Measurements from ENCODE around the gene UBE2Q2.
"Not testable (repeated sequence)": the region's sequence is repeated elsewhere in the genome, so short reads cannot be mapped to it uniquely, and the experiment has no call there.

Gene UBE2Q2

DNA sequence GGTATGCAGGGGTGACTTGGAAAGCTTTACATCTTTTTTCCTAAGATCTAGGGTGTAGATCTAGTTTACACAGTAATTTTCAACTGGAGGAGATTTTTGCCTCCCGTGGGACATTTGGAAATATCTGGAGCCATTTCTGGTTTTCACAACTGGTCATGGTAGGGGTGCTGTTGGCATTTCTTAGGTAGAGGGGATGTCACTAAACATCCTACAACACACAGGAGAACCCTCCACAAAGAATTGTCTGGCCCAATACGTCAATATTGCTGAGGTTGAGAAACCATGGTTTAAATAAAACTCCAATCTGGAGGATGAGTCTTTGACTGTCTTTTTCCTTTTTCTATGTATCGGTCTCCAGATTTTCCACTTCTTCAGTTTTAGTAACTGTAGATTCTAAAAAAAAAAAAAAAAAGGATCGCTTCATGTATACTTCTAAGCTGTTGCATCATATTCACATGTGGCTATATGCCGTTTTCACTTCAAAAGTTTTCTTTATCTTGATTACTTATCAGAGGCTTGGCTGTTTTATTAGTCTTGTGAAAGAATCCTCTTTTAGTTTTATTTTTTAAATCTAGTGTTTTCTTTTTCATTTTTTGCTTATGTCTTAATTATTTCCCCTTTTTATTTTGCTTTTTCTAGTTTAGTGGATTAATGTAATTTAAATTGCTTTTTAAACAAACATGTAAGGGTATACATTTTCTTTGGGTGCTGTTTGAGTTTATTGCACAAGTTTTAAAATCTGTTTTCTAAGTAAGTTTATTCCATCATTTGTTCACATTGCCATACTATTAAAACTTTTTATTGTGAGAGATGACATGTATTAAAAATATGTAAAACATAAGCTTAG lies 21.2 kb downstream of the UBE2Q2 start:
- no peak for DNase-seq (ENCODE audit: low spot score)
- H3K27ac ChIP-seq = no peak overlapping the region
- TF ChIP-seq, protein P1, sequence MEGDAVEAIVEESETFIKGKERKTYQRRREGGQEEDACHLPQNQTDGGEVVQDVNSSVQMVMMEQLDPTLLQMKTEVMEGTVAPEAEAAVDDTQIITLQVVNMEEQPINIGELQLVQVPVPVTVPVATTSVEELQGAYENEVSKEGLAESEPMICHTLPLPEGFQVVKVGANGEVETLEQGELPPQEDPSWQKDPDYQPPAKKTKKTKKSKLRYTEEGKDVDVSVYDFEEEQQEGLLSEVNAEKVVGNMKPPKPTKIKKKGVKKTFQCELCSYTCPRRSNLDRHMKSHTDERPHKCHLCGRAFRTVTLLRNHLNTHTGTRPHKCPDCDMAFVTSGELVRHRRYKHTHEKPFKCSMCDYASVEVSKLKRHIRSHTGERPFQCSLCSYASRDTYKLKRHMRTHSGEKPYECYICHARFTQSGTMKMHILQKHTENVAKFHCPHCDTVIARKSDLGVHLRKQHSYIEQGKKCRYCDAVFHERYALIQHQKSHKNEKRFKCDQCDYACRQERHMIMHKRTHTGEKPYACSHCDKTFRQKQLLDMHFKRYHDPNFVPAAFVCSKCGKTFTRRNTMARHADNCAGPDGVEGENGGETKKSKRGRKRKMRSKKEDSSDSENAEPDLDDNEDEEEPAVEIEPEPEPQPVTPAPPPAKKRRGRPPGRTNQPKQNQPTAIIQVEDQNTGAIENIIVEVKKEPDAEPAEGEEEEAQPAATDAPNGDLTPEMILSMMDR (conservative IDR thresholded peaks at IDR 0.05; ENCODE audit: low read depth) = no peak
- CTCF ChIA-PET = interaction anchor here (0.6 kb wide), 2 partner anchors 9 to 44 kb away, joined by 3 read pairs; no protein-coding TSS in a partner anchor
- POLR2A ChIA-PET (ENCODE audit: low non-redundant PET) = no interaction called here

DNA sequence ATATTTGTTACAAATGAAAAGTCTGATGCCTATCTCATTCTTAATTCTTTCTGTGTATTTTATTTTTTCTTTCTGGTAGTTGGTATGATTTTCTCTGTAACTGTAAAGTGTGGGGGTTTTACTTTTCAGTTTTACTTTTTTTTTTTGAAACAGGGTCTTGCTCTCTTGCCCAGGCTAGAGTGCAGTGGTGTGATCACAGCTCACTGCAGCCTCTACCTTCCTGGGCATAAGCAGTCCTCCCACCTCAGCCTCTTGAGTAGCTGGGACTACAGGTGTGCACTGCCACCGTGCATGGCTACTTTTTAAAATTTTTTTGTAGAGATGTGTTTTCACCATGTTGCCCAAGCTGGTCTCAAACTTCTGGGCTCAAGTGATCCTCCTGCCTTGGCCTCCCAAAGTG lies 22.8 kb downstream of the UBE2Q2 start:
- DNase-seq (ENCODE audit: low spot score); H3K27ac ChIP-seq; CTCF ChIA-PET; POLR2A ChIA-PET (ENCODE audit: low non-redundant PET): not testable (repeated sequence)

DNA sequence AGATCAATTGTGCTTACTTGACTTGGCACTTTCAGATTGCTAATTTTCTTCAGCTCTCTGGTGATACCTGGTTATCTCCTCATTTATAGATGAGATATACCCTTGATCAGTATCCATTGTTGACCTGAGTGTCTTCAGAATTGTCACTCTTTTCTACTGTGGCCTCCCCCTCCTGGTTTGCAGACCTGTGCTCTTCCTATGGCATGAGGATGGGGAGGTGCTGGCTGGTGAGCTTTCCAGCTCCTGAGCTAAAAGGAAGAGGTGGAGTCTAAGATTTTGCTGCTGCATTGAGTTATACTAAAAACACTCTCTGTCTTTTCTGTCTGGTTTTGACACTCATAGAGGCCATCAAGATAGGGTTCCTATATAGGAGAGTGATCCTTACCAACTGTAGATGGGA lies 23.7 kb downstream of the UBE2Q2 start:
- H3K27ac ChIP-seq = no peak overlapping the region
- TF ChIP-seq, protein P1 (conservative IDR thresholded peaks at IDR 0.05; ENCODE audit: low read depth) = no peak
- ChIA-PET CTCF (no interaction called here), POLR2A (ENCODE audit: low non-redundant PET) (no interaction called here)
- DNase-seq (ENCODE audit: low spot score) = no peak

DNA sequence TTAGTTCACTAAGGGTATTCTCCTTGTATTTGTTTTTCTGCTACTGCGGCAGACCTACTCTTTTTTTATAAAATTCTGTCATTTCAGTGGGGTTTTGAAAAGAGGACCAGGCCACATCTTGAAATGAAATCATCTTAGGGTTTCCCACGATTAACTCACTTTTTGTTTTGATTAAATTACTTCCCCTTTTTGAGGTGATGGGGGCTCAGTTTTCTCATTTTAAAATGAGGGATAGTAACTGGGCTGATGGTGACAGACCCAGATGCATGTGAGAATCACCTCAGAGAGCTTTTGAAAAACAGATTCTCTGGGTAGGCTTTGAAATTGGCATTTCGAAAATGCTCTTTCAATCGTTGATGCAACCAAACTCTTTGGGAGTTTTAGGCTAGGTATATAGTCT lies 24.2 kb downstream of the UBE2Q2 start:
- POLR2A ChIA-PET (ENCODE audit: low non-redundant PET) = no interaction called here
- TF ChIP-seq, protein P1 (conservative IDR thresholded peaks at IDR 0.05; ENCODE audit: low read depth) = no peak

DNA sequence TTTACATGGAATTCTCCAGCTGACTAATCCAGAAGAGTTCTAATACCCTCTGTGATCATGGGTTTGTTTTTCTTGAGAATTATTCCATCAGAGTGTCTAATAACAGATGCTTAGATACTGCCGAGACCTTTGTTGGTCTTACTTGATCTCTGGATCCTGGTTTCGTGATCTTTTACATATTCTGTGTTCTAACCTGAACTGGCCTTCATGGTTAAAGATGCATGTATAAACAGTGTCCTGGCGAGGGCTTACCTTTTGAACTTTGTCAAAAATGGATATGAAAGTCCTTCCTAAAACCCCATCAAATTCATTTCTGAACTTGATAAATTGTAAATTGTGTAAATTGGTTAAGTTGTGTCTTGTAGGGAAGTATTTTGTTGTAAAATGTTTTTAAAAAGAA lies 24.8 kb downstream of the UBE2Q2 start:
- DNase-seq (ENCODE audit: low spot score) = no peak
- POLR2A ChIA-PET (ENCODE audit: low non-redundant PET) = no interaction called here
- H3K27ac ChIP-seq = no peak overlapping the region
- TF ChIP-seq, protein P1 (conservative IDR thresholded peaks at IDR 0.05; ENCODE audit: low read depth) = no peak
- CTCF ChIA-PET = no interaction called here

More for the DNA sequence above, 24.2 kb downstream of the UBE2Q2 start:
- DNase-seq (ENCODE audit: low spot score) = no peak
- CTCF ChIA-PET = no interaction called here
- H3K27ac ChIP-seq = no peak overlapping the region

DNA sequence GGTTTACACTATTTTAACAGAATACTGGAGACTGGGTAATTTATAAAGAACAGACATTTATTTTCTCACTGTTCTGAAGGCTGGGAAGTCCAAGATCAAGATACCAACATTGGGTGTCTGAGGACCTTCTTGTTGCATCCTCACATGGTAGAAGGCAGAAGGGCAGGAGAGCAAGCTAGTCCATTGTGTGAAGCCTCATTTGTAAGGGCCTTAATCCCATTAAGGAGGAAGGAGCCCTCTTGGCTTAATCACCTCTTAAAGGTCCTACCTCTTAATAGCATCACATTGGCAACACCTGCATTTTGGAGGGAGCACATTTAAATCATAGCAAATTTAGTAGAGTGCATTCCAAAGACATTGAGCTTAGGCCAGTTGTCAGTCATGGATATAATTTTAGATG lies 26.2 kb downstream of the UBE2Q2 start:
- ChIA-PET POLR2A (ENCODE audit: low non-redundant PET) (no interaction called here), CTCF (no interaction called here)
- no peak overlapping the region for H3K27ac ChIP-seq
- no peak for DNase-seq (ENCODE audit: low spot score)
- TF ChIP-seq, protein P1 (conservative IDR thresholded peaks at IDR 0.05; ENCODE audit: low read depth) = no peak

DNA sequence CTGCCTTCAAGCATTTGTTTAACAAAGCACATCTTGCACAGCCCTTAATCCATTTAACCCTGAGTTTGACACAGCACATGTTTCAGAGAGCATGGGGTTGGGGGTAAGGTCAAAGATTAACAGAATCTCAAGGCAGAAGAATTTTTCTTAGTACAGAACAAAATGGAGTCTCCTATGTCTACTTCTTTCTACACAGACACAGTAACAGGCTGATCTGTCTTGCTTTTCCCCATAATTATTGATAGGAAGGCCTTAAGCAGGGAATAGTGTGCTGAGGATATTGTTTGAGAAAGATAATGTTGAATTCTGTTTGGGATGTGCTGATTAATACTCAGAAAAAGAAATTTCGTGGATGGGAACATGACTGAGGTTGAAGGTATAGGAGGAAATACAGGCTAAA lies 28.3 kb downstream of the UBE2Q2 start:
- H3K27ac ChIP-seq = not testable (repeated sequence)

More for the DNA sequence above, 28.3 kb downstream of the UBE2Q2 start:
- DNase-seq (ENCODE audit: low spot score); CTCF ChIA-PET; POLR2A ChIA-PET (ENCODE audit: low non-redundant PET): not testable (repeated sequence)
